ENCODE measurements around the gene C1orf35. TPM values are rescaled to one million over a fixed set of nuclear protein-coding genes. Genes with fewer than 3 reads are reported as not detected.

The C1orf35 gene
- total and polyA plus RNA-seq, 2 of the 8 experiments (the other 6 are each of a cell fraction or from before 2014, with no cell fraction given) = 18.6 to 19.9 TPM

DNA sequence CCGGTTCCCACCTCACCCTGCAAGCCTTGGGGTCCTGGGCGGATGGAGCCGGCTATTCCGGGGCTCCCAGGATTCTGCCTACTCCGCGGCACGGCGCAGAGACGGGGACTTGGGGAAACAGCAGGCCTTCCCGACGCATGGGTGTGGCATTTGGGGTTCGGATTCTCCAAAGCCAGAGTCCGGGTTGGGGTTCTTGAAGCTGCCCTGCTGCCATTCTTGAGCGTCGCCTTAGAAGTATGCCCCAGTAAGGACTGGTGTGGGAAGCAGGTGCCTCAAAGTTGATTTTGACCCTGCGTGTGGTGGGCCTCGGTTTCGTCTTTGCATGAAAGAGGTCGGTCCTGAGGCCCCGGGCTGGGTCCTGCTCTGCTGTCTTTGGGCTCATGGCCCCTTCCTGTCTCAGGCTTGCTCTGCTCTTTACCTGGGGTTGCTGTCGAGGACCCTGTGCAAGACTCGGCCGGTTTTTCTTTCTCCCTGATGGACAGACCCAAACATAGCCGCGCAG lies 37.6 kb upstream of the C1orf35 start:
- Histone ChIP-seq H3K23ac (ENCODE audit: insufficient read length) (no peak overlapping the region), H2BK5ac (ENCODE audit: low read depth, low read length) (0 out of 2 replicates have a peak overlapping the region, but pooled peaks have one; percentile 92), H3K4ac (replicated peaks; ENCODE audit: insufficient read length, low read depth, low read length) (no peak overlapping the region), H3K4me1 (replicated peaks in 1 of 4; ENCODE audit: control insufficient read depth in 3 of 4, insufficient read depth in 4 of 4, low read length in 3 of 4) (peaks cover 0 to 10% (median 6%) of the 10 kb centered on the region in 4 experiments; a peak in 5 of 7 replicates), H3K14ac (ENCODE audit: insufficient read length) (no peak overlapping the region), H3K79me1 (ENCODE audit: low read depth, low read length) (peaks cover 23% of the 10 kb centered on the region), H3K27me3 (replicated peaks in 1 of 4; ENCODE audit: control insufficient read depth in 3 of 4, extremely low read depth in 1 of 4, insufficient read depth in 3 of 4, low read length in 3 of 4) (peaks cover 0 to 14% (median 1%) of the 10 kb centered on the region in 4 experiments; a peak in 3 of 7 replicates), H2BK20ac (ENCODE audit: low read length) (no peak overlapping the region), H2AK5ac (ENCODE audit: low read depth, low read length) (no peak overlapping the region), H3K56ac (replicated peaks; ENCODE audit: insufficient read length, low read depth, low read length) (peak overlapping the region; percentile 73), H4K8ac (ENCODE audit: extremely low read depth, insufficient read depth, low read length) (peak overlapping the region; percentile 99; the same call in 1 of the 2 replicates), H3K79me2 (ENCODE audit: control insufficient read depth in 1 of 2, insufficient read depth in 2 of 2, low read length in 2 of 2) (peaks cover 0 to 43% of the 10 kb centered on the region in 2 experiments; a peak in 3 of 4 replicates), H3K27ac (ENCODE audit: low read depth, low read length) (peak overlapping the region; percentile 85; the same call in 1 of the 2 replicates), H4K91ac (replicated peaks; ENCODE audit: insufficient read length, low read length) (no peak overlapping the region), H3K9ac (replicated peaks in 1 of 4; ENCODE audit: extremely low read depth in 1 of 4, low read depth in 3 of 4, low read length in 3 of 4) (peak overlapping the region; percentile 90 to 97 (median 92); a peak in 6 of 7 replicates), H2AFZ (ENCODE audit: low read length) (no peak overlapping the region), H3K18ac (ENCODE audit: extremely low read depth, low read length) (no peak overlapping the region), H3K23me2 (ENCODE audit: low read depth, low read length) (peaks cover 5% of the 10 kb centered on the region; the same call in 1 of the 2 replicates), H2BK12ac (ENCODE audit: low read depth, low read length) (no peak overlapping the region), H4K5ac (ENCODE audit: insufficient read length, low read depth, low read length) (no peak overlapping the region), H3K4me2 (ENCODE audit: insufficient read depth in 1 of 2, low read depth in 2 of 2, low read length in 2 of 2) (peak overlapping the region; percentile 67 to 88), H3K4me3 (ENCODE audit: extremely low read depth in 1 of 4, insufficient read depth in 2 of 4, low read depth in 3 of 4, low read length in 4 of 4) (peak overlapping the region; percentile 80 to 93 (median 88)), H2BK120ac (replicated peaks; ENCODE audit: low read depth, low read length) (no peak overlapping the region), H3K36me3 (ENCODE audit: control insufficient read depth in 2 of 4, insufficient read depth in 4 of 4, low read length in 3 of 4) (no peaks in the 10 kb centered on the region), H4K20me1 (replicated peaks in 1 of 2; ENCODE audit: control insufficient read depth in 1 of 2, insufficient read depth in 2 of 2, low read length in 2 of 2) (peaks cover 8 to 21% of the 10 kb centered on the region in 2 experiments), H2BK15ac (ENCODE audit: low read length) (no peak overlapping the region), H3K9me3 (ENCODE audit: insufficient read depth in 2 of 2, low read depth in 1 of 2, low read length in 1 of 2) (no peaks in the 10 kb centered on the region)
- CTCF ChIA-PET (ENCODE audit: partially characterized antibody) = interaction anchor here (0.8 to 2.9 kb wide), 6 partner anchors 10 to 133 kb away, joined by 3 to 7 read pairs (median 3); partner anchors contain the start of gene IBA57
- no peak for DNase-seq (ENCODE audit: low read depth in 1 of 2, low spot score in 2 of 2)
- TF ChIP-seq POLR2A (IDR thresholded peaks at IDR 0.05; ENCODE audit: control extremely low read depth in 1 of 2, low read depth in 2 of 2, low read length in 2 of 2) = peak in 1 of 2 experiments; percentile 8; a peak in 1 of 3 replicates
- TF ChIP-seq KDM1A (IDR thresholded peaks at IDR 0.05; ENCODE audit: borderline replicate concordance, low read length) = no peak
- TF ChIP-seq SUZ12 (IDR thresholded peaks at IDR 0.05; ENCODE audit: low read length) = 0 out of 2 replicates have a peak, but pooled peaks have one; percentile 20
- WGBS, 2 experiments (ENCODE audit: extremely low coverage in 1 of 2, insufficient coverage in 1 of 2, insufficient read length in 1 of 2, insufficient replicate concordance in 2 of 2, low coverage in 1 of 2, low lambda C conversion rate in 2 of 2, missing lambda C conversion rate in 1 of 2) = 24% methylated on average over 23 of the region's 25 CpGs; no CpG with 5 or more reads in 1 of the 2 experiments
- POLR2A ChIA-PET (ENCODE audit: partially characterized antibody) = interaction anchor here (0.9 to 3.9 kb wide), 8 partner anchors 9 to 73 kb away, joined by 3 to 30 read pairs (median 4); partner anchors contain the start of genes GJC2 and IBA57
- no peak for FAIRE-seq
